ENCODE measurements around the gene C19orf81.

Gene C19orf81

DNA sequence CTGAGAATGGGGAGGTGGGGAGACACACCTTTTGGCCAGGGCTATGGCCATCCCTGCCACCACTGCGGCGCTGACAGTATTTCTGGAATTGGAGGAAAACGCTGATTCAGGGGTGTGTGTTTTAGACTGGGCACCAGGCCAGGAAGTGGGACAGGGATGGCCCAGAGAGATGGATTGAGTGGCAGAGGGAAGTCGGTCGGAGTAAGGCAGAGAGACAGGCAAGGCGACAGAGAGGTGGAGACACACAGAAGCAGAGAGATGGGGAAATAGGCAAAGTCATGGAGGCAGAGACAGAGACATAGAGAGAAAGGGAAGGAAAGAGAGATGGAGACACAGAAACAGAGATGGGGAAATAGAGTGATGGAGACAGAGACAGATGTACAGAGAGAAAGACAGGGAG is 4.1 kb upstream of the C19orf81 start:
- Histone ChIP-seq H2AFZ (ENCODE audit: low read depth, low read length) (no peak overlapping the region), H3K27me3 (ENCODE audit: control insufficient read depth in 1 of 2, insufficient read depth in 1 of 2, low read length in 2 of 2) (peaks cover 0 to 43% of the 10 kb centered on the region in 2 experiments), H3K14ac (ENCODE audit: low read length in 2 of 2) (no peak overlapping the region), H3K4me2 (ENCODE audit: low read length, poor library complexity, severe bottlenecking) (no peak overlapping the region), H3K79me1 (replicated peaks; ENCODE audit: low read length, poor library complexity, severe bottlenecking) (no peaks in the 10 kb centered on the region), H3K18ac (ENCODE audit: low read depth in 1 of 2, low read length in 2 of 2) (no peak overlapping the region), H3K9ac (ENCODE audit: low read length) (no peak overlapping the region), H2AK5ac (ENCODE audit: low read length, severe bottlenecking) (no peak overlapping the region), H2BK15ac (ENCODE audit: low read depth, poor library complexity, severe bottlenecking) (no peak overlapping the region), H3K23ac (ENCODE audit: low read length in 2 of 2) (no peak overlapping the region), H3K36me3 (ENCODE audit: control insufficient read depth in 1 of 2, insufficient read depth in 2 of 2, low read depth in 1 of 2, low read length in 2 of 2) (no peaks in the 10 kb centered on the region), H2BK120ac (ENCODE audit: low read depth, low read length) (no peak overlapping the region), H3K4me1 (ENCODE audit: control insufficient read depth, insufficient read depth, low read depth, low read length) (no peaks in the 10 kb centered on the region), H2BK5ac (ENCODE audit: low read depth, low read length, poor library complexity, severe bottlenecking) (no peak overlapping the region), H4K91ac (ENCODE audit: low read length) (no peak overlapping the region), H3K9me3 (ENCODE audit: control insufficient read depth, low read length) (no peaks in the 10 kb centered on the region), H3K4ac (ENCODE audit: low read depth in 1 of 2, low read length in 2 of 2) (no peak overlapping the region), H3K27ac (ENCODE audit: low read length, poor library complexity, severe bottlenecking) (no peak overlapping the region), H3K4me3 (ENCODE audit: insufficient read depth in 1 of 2, low read depth in 1 of 2, low read length in 2 of 2) (no peak overlapping the region), H4K8ac (ENCODE audit: low read length) (no peak overlapping the region), H2BK12ac (ENCODE audit: low read length in 2 of 2) (no peak overlapping the region)
- DNase-seq, result no peak
- 79% methylated on average over 6 of the region's 6 CpGs for WGBS

DNA sequence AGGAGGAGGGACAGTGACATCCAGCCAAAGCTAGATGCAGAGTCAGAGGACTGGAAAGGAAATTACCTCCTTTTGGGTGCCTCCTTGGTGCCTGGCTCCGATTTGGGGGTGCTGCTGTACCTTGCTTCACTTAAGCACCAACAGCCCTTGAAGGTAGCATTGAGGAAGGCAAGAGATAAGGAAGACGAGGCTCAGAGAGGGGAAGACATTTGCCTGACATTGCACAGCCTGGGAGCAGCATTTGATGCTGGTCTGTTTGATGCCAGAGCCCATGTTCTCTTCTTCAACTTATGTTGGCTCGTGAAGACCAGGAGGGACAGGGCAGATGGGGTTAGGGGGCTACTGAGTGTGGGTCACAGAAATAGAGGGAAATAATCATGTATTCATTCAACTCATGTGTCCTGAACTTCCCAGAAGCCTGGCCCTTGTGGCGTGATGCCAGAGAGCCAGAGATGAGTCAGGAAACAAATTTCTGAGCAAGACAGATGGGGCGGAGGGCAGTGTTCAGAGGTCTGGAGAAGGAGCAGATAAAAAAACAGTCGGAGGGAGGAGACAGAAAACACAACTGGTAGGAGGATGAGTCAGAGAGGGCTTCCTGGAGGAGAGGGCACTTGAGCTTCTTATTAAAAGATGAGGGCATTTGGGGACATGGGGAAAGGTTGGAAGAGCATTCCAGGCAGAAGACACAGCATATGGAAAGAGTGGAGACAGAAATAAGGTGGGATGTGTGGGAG is 3.0 kb upstream of the C19orf81 start:
- Histone ChIP-seq H3K27me3 (ENCODE audit: control insufficient read depth in 1 of 2, insufficient read depth in 1 of 2, low read length in 2 of 2) (peaks cover 0 to 40% of the 10 kb centered on the region in 2 experiments), H4K91ac (ENCODE audit: low read length) (no peak overlapping the region), H3K79me1 (replicated peaks; ENCODE audit: low read length, poor library complexity, severe bottlenecking) (no peaks in the 10 kb centered on the region), H2BK15ac (ENCODE audit: low read depth, poor library complexity, severe bottlenecking) (no peak overlapping the region), H3K4me1 (ENCODE audit: control insufficient read depth, insufficient read depth, low read depth, low read length) (no peaks in the 10 kb centered on the region), H4K8ac (ENCODE audit: low read length) (no peak overlapping the region), H3K27ac (ENCODE audit: low read length, poor library complexity, severe bottlenecking) (no peak overlapping the region), H3K23ac (ENCODE audit: low read length in 2 of 2) (no peak overlapping the region), H3K4me3 (ENCODE audit: insufficient read depth in 1 of 2, low read depth in 1 of 2, low read length in 2 of 2) (no peak overlapping the region), H3K9ac (ENCODE audit: low read length) (no peak overlapping the region), H3K18ac (ENCODE audit: low read depth in 1 of 2, low read length in 2 of 2) (no peak overlapping the region), H2BK12ac (ENCODE audit: low read length in 2 of 2) (no peak overlapping the region), H2AFZ (ENCODE audit: low read depth, low read length) (no peak overlapping the region), H2BK120ac (ENCODE audit: low read depth, low read length) (no peak overlapping the region), H3K36me3 (ENCODE audit: control insufficient read depth in 1 of 2, insufficient read depth in 2 of 2, low read depth in 1 of 2, low read length in 2 of 2) (no peaks in the 10 kb centered on the region), H3K4ac (ENCODE audit: low read depth in 1 of 2, low read length in 2 of 2) (no peak overlapping the region), H3K9me3 (ENCODE audit: control insufficient read depth, low read length) (no peaks in the 10 kb centered on the region), H2BK5ac (ENCODE audit: low read depth, low read length, poor library complexity, severe bottlenecking) (no peak overlapping the region), H2AK5ac (ENCODE audit: low read length, severe bottlenecking) (no peak overlapping the region), H3K4me2 (ENCODE audit: low read length, poor library complexity, severe bottlenecking) (no peak overlapping the region), H3K14ac (ENCODE audit: low read length in 2 of 2) (no peak overlapping the region)
- WGBS, result 38% methylated on average over 6 of the region's 6 CpGs
- no peak for DNase-seq

DNA sequence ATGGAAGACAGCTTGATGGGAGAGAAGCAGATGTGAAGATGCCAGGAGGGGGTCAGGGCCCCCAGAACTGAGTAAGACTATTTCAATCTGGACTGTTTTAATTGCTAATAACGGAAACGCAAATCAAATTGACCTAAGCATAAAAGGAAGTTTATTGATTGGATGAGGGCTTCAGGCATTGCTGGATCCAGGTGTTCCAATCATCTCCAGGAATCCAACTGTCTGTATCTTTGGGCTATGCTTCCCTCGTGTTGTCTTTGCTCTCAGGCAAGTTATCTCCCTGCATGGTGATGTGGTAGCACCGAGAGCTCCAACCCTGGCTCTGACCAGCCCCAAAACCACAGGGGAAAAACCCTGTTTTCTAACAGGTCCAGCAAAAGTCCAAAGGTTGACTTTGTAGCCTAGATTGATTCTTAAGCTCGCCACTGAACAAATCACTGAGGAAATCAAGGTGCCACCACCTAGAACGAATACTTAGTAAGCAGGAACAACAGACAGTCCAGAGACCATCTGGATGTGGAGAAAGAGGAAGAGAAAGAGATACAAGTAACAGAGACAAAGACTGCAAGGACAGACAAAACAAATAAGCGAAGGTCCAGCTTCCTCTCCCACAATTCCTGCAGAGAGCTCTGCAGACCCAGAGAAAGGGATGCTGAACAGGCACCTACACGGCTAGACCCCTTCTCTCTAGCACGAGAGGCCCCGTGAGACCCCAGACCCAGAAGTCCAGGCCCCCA is 1.2 kb upstream of the C19orf81 start:
- Histone ChIP-seq H3K9me3 (ENCODE audit: control insufficient read depth, low read length) (no peaks in the 10 kb centered on the region), H3K14ac (ENCODE audit: low read length in 2 of 2) (no peak overlapping the region), H2AK5ac (ENCODE audit: low read length, severe bottlenecking) (no peak overlapping the region), H3K23ac (ENCODE audit: low read length in 2 of 2) (no peak overlapping the region), H3K4me2 (ENCODE audit: low read length, poor library complexity, severe bottlenecking) (no peak overlapping the region), H4K91ac (ENCODE audit: low read length) (no peak overlapping the region), H2BK5ac (ENCODE audit: low read depth, low read length, poor library complexity, severe bottlenecking) (no peak overlapping the region), H3K4me1 (ENCODE audit: control insufficient read depth, insufficient read depth, low read depth, low read length) (no peaks in the 10 kb centered on the region), H3K18ac (ENCODE audit: low read depth in 1 of 2, low read length in 2 of 2) (no peak overlapping the region), H3K27ac (ENCODE audit: low read length, poor library complexity, severe bottlenecking) (no peak overlapping the region), H2AFZ (ENCODE audit: low read depth, low read length) (no peak overlapping the region), H3K4ac (ENCODE audit: low read depth in 1 of 2, low read length in 2 of 2) (no peak overlapping the region), H3K9ac (ENCODE audit: low read length) (no peak overlapping the region), H2BK12ac (ENCODE audit: low read length in 2 of 2) (no peak overlapping the region), H3K79me1 (replicated peaks; ENCODE audit: low read length, poor library complexity, severe bottlenecking) (no peaks in the 10 kb centered on the region), H2BK120ac (ENCODE audit: low read depth, low read length) (no peak overlapping the region), H3K36me3 (ENCODE audit: control insufficient read depth in 1 of 2, insufficient read depth in 2 of 2, low read depth in 1 of 2, low read length in 2 of 2) (no peaks in the 10 kb centered on the region), H4K8ac (ENCODE audit: low read length) (no peak overlapping the region), H3K27me3 (ENCODE audit: control insufficient read depth in 1 of 2, insufficient read depth in 1 of 2, low read length in 2 of 2) (peaks cover 0 to 41% of the 10 kb centered on the region in 2 experiments), H2BK15ac (ENCODE audit: low read depth, poor library complexity, severe bottlenecking) (no peak overlapping the region), H3K4me3 (ENCODE audit: insufficient read depth in 1 of 2, low read depth in 1 of 2, low read length in 2 of 2) (no peak overlapping the region)
- WGBS, result 56% methylated on average over 9 of the region's 10 CpGs
- DNase-seq, result no peak

DNA sequence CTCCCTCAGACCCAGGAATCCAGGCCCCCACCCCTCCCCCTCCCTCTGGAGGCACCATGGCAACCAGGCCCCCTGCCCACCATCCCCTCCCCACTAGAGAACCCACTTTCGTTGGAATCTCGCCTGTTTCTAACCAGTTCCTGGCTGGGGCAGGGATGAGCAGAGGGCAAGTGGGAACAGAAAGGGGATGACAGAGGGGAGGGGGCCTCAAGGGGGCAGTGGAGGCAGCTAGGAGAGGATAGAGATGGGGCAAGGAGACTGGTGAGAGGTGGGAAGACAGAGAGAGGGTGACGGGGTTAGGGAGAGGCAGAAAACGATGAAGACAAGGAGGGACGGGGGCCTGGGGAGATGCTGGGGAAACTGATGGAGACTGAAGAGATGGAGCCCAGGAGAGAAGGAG is 586 bp upstream of the C19orf81 start:
- Histone ChIP-seq H4K91ac (ENCODE audit: low read length) (no peak overlapping the region), H2AK5ac (ENCODE audit: low read length, severe bottlenecking) (no peak overlapping the region), H3K27me3 (ENCODE audit: control insufficient read depth in 1 of 2, insufficient read depth in 1 of 2, low read length in 2 of 2) (peaks cover 0 to 41% of the 10 kb centered on the region in 2 experiments), H3K36me3 (ENCODE audit: control insufficient read depth in 1 of 2, insufficient read depth in 2 of 2, low read depth in 1 of 2, low read length in 2 of 2) (no peaks in the 10 kb centered on the region), H3K23ac (ENCODE audit: low read length in 2 of 2) (no peak overlapping the region), H3K14ac (ENCODE audit: low read length in 2 of 2) (no peak overlapping the region), H3K4me1 (ENCODE audit: control insufficient read depth, insufficient read depth, low read depth, low read length) (no peaks in the 10 kb centered on the region), H2BK120ac (ENCODE audit: low read depth, low read length) (no peak overlapping the region), H2BK15ac (ENCODE audit: low read depth, poor library complexity, severe bottlenecking) (no peak overlapping the region), H3K4me2 (ENCODE audit: low read length, poor library complexity, severe bottlenecking) (no peak overlapping the region), H3K4ac (ENCODE audit: low read depth in 1 of 2, low read length in 2 of 2) (no peak overlapping the region), H3K27ac (ENCODE audit: low read length, poor library complexity, severe bottlenecking) (no peak overlapping the region), H3K9ac (ENCODE audit: low read length) (no peak overlapping the region), H3K18ac (ENCODE audit: low read depth in 1 of 2, low read length in 2 of 2) (no peak overlapping the region), H3K4me3 (ENCODE audit: insufficient read depth in 1 of 2, low read depth in 1 of 2, low read length in 2 of 2) (no peak overlapping the region), H3K9me3 (ENCODE audit: control insufficient read depth, low read length) (no peaks in the 10 kb centered on the region), H3K79me1 (replicated peaks; ENCODE audit: low read length, poor library complexity, severe bottlenecking) (no peaks in the 10 kb centered on the region), H2BK5ac (ENCODE audit: low read depth, low read length, poor library complexity, severe bottlenecking) (no peak overlapping the region), H2BK12ac (ENCODE audit: low read length in 2 of 2) (no peak overlapping the region), H4K8ac (ENCODE audit: low read length) (no peak overlapping the region), H2AFZ (ENCODE audit: low read depth, low read length) (no peak overlapping the region)
- WGBS, result 81% methylated on average over 5 of the region's 5 CpGs
- DNase-seq, result no peak

Data from mesenchymal stem cell (in vitro differentiated cells and primary cell).